A673 (cell line): ENCODE results near the gene TMTC2.

Experiments used
- EZH2 ChIP-seq: fragments of 200-600 bp; sonication (generic); IDR thresholded peaks from 2 replicates; pipeline ENCODE4 v1.6.1; 2017; ENCODE audit warnings: borderline replicate concordance, low read depth, mild to moderate bottlenecking, mixed read lengths, antibody characterized with exemption, low read length; ENCODE audit not compliant: poor library complexity, severe bottlenecking
- TF ChIP-seq, protein P1 (sequence below): fragments of 300-800, 200-600 bp; sonication (generic); conservative IDR thresholded peaks from 2 replicates; pipeline ENCODE4 v1.5.1; 2017; ENCODE audit warnings: low read depth, mild to moderate bottlenecking, antibody characterized with exemption, low read length, moderate library complexity, mixed read lengths

DNA sequence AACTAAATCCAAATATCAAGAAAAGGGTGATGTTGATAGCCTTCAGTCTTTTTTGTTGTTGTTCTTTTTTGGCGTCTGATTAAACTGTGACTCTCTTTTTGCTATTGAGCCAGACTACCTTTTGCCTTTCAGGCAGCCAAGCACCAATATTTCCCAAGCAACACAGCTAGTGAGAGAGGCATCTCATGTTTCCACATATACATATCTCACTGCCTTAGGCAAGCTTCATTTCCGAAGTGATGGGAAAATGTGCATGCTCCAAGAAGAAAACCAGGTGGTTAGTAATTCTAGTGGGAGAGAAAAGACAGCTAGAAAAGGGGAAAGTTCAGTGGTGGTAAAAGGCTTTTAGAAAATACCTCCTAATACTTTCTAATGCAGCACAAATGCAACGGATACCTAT is 277.7 kb downstream of the TMTC2 start:
- TF ChIP-seq, protein P1, sequence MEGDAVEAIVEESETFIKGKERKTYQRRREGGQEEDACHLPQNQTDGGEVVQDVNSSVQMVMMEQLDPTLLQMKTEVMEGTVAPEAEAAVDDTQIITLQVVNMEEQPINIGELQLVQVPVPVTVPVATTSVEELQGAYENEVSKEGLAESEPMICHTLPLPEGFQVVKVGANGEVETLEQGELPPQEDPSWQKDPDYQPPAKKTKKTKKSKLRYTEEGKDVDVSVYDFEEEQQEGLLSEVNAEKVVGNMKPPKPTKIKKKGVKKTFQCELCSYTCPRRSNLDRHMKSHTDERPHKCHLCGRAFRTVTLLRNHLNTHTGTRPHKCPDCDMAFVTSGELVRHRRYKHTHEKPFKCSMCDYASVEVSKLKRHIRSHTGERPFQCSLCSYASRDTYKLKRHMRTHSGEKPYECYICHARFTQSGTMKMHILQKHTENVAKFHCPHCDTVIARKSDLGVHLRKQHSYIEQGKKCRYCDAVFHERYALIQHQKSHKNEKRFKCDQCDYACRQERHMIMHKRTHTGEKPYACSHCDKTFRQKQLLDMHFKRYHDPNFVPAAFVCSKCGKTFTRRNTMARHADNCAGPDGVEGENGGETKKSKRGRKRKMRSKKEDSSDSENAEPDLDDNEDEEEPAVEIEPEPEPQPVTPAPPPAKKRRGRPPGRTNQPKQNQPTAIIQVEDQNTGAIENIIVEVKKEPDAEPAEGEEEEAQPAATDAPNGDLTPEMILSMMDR, result no peak
- TF ChIP-seq EZH2, result no peak
